Osteoblast (primary cell): ENCODE measurements around the gene UBL4B. TPM values are rescaled to one million over a fixed set of nuclear protein-coding genes. Genes with fewer than 3 reads are reported as not detected.

ENCODE experiments used
- DNase-seq: peaks from one replicate; pipeline ENCODE4 v3.0.0; 2011; ENCODE audit warnings: low spot score, mixed read lengths; ENCODE audit not compliant: insufficient read length; ENCODE audit errors: missing footprints
- H2AFZ ChIP-seq: 2 replicates; pipeline ENCODE4 v1.6.0; 2011; ENCODE audit warnings: mild to moderate bottlenecking, low read length
- H3K27ac ChIP-seq: 2 replicates; pipeline ENCODE4 v1.5.1; 2011; ENCODE audit warnings: mild to moderate bottlenecking, low read depth, low read length, moderate library complexity
- H3K27me3 ChIP-seq: 2 replicates; pipeline ENCODE4 v1.6.0; 2012; ENCODE audit warnings: mild to moderate bottlenecking, control low read depth, inconsistent platforms, low read length, moderate library complexity; ENCODE audit not compliant: insufficient read depth
- H3K36me3 ChIP-seq: 2 replicates; pipeline ENCODE4 v1.5.1; 2011; ENCODE audit warnings: mild to moderate bottlenecking, low read length, control low read depth, moderate library complexity; ENCODE audit not compliant: insufficient read depth
- H3K4me1 ChIP-seq: 2 replicates; pipeline ENCODE4 v1.5.1; 2011; ENCODE audit warnings: mild to moderate bottlenecking, low read length, control low read depth, moderate library complexity; ENCODE audit not compliant: insufficient read depth
- H3K4me2 ChIP-seq: 2 replicates; pipeline ENCODE4 v1.6.0; 2011; ENCODE audit warnings: mild to moderate bottlenecking, low read length; ENCODE audit not compliant: insufficient read depth
- H3K4me3 ChIP-seq: fragments of 200-600 bp; sonication (generic); 3 replicates; pipeline ENCODE4 v1.5.1; 2012; ENCODE audit warnings: mild to moderate bottlenecking, low read length, inconsistent platforms; ENCODE audit not compliant: insufficient read depth
- H3K79me2 ChIP-seq: 2 replicates; pipeline ENCODE4 v1.6.0; 2012; ENCODE audit warnings: mild to moderate bottlenecking, low read length, control low read depth, inconsistent platforms; ENCODE audit not compliant: insufficient read depth
- H3K9me3 ChIP-seq: 2 replicates; pipeline ENCODE4 v1.5.1; 2011; ENCODE audit warnings: low read depth, low read length, control low read depth
- H4K20me1 ChIP-seq: 2 replicates; pipeline ENCODE4 v1.6.0; 2012; ENCODE audit warnings: mild to moderate bottlenecking, low read length, control low read depth; ENCODE audit not compliant: insufficient read depth
- total RNA-seq: library from RNA; depleted of rRNA; stranded (reverse); fragments of >200 nt; gene quantifications from 2 replicates; pipeline ENCODE4 v1.2.3, GENCODE V29; 2012
- TF ChIP-seq, protein P1 (sequence below): IDR thresholded peaks from 2 replicates; pipeline ENCODE4 v1.5.1; 2011; ENCODE audit warnings: mild to moderate bottlenecking, low read depth, low read length, moderate library complexity; ENCODE audit errors: extremely low read depth

Gene UBL4B
- total RNA-seq, 1 donor: 1.1 TPM

DNA sequence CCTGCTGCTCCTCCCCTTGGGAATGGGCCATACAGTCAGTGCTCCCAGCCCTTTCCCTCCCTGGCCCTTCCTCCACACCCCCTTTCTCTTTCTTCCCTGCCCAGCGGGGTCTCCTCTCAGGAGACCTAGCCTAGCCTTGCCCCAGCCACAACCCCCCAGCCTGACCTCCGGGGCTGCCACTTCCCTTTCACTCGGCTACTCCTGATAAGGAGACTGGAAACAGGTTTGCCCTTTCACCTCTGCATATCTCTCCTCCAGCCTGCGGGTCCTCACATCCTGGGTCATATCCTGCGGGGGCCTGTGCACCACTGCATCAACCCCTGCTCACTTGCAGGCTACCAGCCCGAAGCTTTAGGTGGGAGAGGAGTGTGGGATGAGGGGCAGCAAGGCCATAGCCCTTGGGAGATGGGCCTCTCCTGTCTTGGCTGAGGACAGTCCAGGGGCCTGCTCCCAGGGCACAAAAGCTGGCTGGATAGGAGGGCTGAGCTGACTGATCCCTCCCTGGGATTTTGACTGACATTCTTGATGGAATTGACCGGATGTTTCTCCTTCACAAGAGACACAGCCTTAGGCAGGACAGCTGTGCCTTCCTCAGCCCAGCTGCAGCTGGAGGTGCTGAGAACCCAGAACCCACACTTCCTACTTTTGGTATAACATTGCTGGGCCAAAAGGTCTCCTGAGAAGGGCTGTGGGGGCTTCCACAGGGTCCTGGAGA is 22.5 kb upstream of the UBL4B start:
- DNase-seq: no peak
- Histone ChIP-seq H3K36me3 (no peaks in the 10 kb centered on the region), H3K4me3 (no peak overlapping the region), H2AFZ (no peak overlapping the region), H3K9me3 (no peaks in the 10 kb centered on the region), H3K27ac (no peak overlapping the region), H3K79me2 (no peaks in the 10 kb centered on the region), H4K20me1 (no peaks in the 10 kb centered on the region), H3K27me3 (peaks cover 46% of the 10 kb centered on the region), H3K4me1 (no peaks in the 10 kb centered on the region), H3K4me2 (no peak overlapping the region)
- TF ChIP-seq, protein P1, sequence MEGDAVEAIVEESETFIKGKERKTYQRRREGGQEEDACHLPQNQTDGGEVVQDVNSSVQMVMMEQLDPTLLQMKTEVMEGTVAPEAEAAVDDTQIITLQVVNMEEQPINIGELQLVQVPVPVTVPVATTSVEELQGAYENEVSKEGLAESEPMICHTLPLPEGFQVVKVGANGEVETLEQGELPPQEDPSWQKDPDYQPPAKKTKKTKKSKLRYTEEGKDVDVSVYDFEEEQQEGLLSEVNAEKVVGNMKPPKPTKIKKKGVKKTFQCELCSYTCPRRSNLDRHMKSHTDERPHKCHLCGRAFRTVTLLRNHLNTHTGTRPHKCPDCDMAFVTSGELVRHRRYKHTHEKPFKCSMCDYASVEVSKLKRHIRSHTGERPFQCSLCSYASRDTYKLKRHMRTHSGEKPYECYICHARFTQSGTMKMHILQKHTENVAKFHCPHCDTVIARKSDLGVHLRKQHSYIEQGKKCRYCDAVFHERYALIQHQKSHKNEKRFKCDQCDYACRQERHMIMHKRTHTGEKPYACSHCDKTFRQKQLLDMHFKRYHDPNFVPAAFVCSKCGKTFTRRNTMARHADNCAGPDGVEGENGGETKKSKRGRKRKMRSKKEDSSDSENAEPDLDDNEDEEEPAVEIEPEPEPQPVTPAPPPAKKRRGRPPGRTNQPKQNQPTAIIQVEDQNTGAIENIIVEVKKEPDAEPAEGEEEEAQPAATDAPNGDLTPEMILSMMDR: no peak

DNA sequence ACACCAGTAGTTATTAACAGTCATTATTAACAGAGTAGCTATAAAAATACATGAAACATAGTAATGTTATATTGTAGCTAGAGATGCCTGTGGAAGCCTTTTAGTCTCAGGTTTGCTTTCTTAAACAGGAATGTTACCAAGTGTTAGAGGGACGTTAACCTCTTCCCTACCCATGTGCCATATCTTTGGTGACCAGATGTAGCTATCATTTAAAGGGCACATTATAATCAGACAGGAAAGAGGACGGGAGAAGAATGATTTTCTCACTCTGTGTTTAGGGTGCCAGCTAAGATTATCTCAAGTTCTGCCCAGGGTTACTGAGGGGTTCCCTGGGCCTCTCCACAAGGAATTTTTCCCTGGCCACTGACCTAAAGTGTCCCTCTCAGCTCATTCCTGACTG is 20.9 kb upstream of the UBL4B start:
- DNase-seq: no peak
- no peak overlapping the region for H2AFZ ChIP-seq
- no peaks in the 10 kb centered on the region for H3K36me3 ChIP-seq
- TF ChIP-seq, protein P1: no peak
- no peak overlapping the region for H3K4me3 ChIP-seq
- no peaks in the 10 kb centered on the region for H3K4me1 ChIP-seq
- H3K4me2 ChIP-seq: no peak overlapping the region
- no peaks in the 10 kb centered on the region for H3K9me3 ChIP-seq
- H3K27ac ChIP-seq: no peak overlapping the region
- H3K27me3 ChIP-seq: peaks cover 41% of the 10 kb centered on the region
- H3K79me2 ChIP-seq: no peaks in the 10 kb centered on the region
- no peaks in the 10 kb centered on the region for H4K20me1 ChIP-seq

DNA sequence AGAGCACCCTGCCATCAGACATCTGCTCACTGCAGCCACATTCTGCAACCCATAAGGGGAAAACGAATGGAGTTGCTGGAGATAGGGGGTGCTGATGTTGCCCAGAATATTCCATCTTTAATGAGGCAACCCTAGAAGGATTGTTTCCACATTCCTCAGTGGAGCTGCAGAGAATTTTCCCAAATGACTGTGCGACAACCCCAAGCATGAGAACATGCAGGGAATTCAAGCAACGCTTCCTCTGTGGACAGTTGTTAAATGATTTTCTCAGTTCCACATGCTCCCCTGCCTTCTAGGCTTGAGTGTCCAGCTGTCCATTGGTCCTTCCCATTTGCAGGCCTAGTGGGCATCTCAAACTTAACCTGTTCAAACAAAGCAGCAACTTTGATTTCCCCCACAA is 20.5 kb upstream of the UBL4B start:
- DNase-seq: no peak
- no peak overlapping the region for H3K27ac ChIP-seq

DNA sequence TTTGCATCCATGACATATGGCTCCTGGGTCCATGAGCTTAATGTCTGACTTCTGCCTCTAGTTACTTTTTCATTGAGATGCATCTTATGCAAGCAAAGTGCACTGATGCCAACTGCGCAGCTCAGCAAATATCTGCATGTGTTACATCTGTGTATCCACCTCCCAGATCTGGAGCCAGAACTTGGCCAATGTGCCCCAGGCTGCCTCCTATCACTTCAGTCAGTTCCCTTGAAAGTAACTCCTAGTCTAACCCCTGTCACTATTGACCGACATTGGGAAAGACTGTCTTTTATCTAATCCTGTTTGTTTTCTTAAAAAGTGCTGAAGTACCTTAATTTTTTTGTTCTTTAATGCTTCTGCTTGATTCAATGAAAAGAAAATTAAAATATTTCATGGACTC is 19.3 kb upstream of the UBL4B start:
- Histone ChIP-seq H3K27me3 (peaks cover 28% of the 10 kb centered on the region), H3K4me2 (no peak overlapping the region), H3K4me1 (no peaks in the 10 kb centered on the region), H3K36me3 (no peaks in the 10 kb centered on the region), H3K79me2 (no peaks in the 10 kb centered on the region), H3K9me3 (no peaks in the 10 kb centered on the region), H2AFZ (no peak overlapping the region), H3K27ac (no peak overlapping the region), H3K4me3 (no peak overlapping the region), H4K20me1 (no peaks in the 10 kb centered on the region)
- TF ChIP-seq, protein P1: no peak
- no peak for DNase-seq

More for the DNA sequence above, 20.5 kb upstream of the UBL4B start:
- Histone ChIP-seq H3K4me1 (no peaks in the 10 kb centered on the region), H3K79me2 (no peaks in the 10 kb centered on the region), H3K9me3 (no peaks in the 10 kb centered on the region), H3K27me3 (peaks cover 37% of the 10 kb centered on the region), H3K4me2 (no peak overlapping the region), H4K20me1 (no peaks in the 10 kb centered on the region), H3K36me3 (no peaks in the 10 kb centered on the region), H2AFZ (no peak overlapping the region), H3K4me3 (no peak overlapping the region)
- TF ChIP-seq, protein P1: no peak
